Stimulated activated CD4-positive, alpha-beta T cell treated with anti-CD3 and anti-CD28 coated beads, Interleukin-1b, Interleukin-23, amount 100 ng/mL, for 24 hours (primary cell): Measurements from ENCODE around the gene GEMIN8.

Source experiments
- DNase-seq, 4 experiments: peaks; one replicate each; pipeline ENCODE4 v3.0.0-alpha.2; 2020; ENCODE audit warnings: low read depth in 4 of 4, low spot score in 1 of 4

Gene GEMIN8

GRCh38 chrX:14015941-14016340, 13.8 kb downstream of the GEMIN8 start:
- no peak for DNase-seq

- DNase-seq, result no peak
Measured at GRCh38 chrX:14015294-14015693, 14.4 kb downstream of the GEMIN8 start.

GRCh38 chrX:14014526-14014925, 15.2 kb downstream of the GEMIN8 start:
- DNase-seq, result no peak

- DNase-seq, result no peak
Measured at GRCh38 chrX:14013054-14013453, 16.6 kb downstream of the GEMIN8 start.

GRCh38 chrX:14010566-14010965, 19.1 kb downstream of the GEMIN8 start:
- DNase-seq, result no peak

- no peak for DNase-seq
Measured at GRCh38 chrX:14006540-14006939, 23.2 kb downstream of the GEMIN8 start.

GRCh38 chrX:14003876-14004425, 25.7 kb downstream of the GEMIN8 start:
- DNase-seq, result no peak

- DNase-seq, result no peak
Measured at GRCh38 chrX:14003028-14003427, 26.7 kb downstream of the GEMIN8 start.

GRCh38 chrX:13996650-13997049, 33.0 kb downstream of the GEMIN8 start:
- DNase-seq, result no peak

- no peak for DNase-seq
Measured at GRCh38 chrX:13994536-13995080, 35.1 kb downstream of the GEMIN8 start.

GRCh38 chrX:13994104-13994503, 35.6 kb downstream of the GEMIN8 start:
- DNase-seq, result no peak

- DNase-seq, result no peak
Measured at GRCh38 chrX:13990126-13990800, 39.4 kb downstream of the GEMIN8 start.

- DNase-seq, result no peak
Measured at GRCh38 chrX:13985697-13986435, 43.8 kb downstream of the GEMIN8 start.

- no peak for DNase-seq
Measured at GRCh38 chrX:13983734-13984133, 46.0 kb downstream of the GEMIN8 start.

- no peak for DNase-seq
Measured at GRCh38 chrX:13968198-13968597, 61.5 kb downstream of the GEMIN8 start.

- DNase-seq, result no peak
Measured at GRCh38 chrX:13967636-13968035, 62.1 kb downstream of the GEMIN8 start.

GRCh38 chrX:13966793-13967125, 62.9 kb downstream of the GEMIN8 start:
- no peak for DNase-seq

- DNase-seq, result no peak
Measured at GRCh38 chrX:13966071-13966792, 63.5 kb downstream of the GEMIN8 start.

- DNase-seq, result no peak
Measured at GRCh38 chrX:13965531-13965930, 64.2 kb downstream of the GEMIN8 start.

GRCh38 chrX:13956998-13957397, 72.7 kb downstream of the GEMIN8 start:
- DNase-seq, result no peak
